Measurements from ENCODE around the gene KLHL2.

The KLHL2 gene

DNA sequence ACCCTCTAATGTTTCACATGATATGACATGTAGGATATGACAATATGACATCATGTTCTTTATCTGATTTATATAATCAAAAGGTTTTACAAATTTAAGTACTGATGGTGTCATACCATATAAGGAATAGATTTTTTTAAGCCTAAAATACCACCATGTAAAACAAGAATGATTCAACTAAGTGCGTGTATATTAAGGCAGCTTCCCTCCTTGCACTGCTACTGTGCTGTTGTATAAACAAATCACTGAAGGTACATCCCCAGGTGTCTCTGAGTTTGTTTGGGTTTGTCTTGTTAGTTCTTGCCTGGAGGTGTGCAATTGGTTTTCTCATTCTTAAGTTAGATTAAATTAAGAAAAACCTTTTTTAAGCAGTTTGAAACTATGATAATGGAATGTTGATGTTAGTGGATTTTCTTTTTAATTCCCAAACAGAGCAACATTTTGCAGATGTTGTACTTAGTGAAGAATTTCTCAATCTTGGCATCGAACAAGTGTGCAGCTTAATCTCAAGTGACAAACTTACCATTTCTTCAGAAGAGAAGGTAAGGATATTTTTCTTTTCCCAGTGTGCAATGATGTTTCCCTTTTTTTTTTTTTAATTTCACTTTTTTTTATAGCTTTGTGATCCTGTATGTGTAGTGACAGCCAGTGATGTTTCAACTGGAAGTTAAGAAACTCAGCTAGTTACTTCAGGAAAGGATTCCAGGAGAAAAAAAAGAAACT is 86.7 kb downstream of the KLHL2 start:
- no peak for FAIRE-seq

DNA sequence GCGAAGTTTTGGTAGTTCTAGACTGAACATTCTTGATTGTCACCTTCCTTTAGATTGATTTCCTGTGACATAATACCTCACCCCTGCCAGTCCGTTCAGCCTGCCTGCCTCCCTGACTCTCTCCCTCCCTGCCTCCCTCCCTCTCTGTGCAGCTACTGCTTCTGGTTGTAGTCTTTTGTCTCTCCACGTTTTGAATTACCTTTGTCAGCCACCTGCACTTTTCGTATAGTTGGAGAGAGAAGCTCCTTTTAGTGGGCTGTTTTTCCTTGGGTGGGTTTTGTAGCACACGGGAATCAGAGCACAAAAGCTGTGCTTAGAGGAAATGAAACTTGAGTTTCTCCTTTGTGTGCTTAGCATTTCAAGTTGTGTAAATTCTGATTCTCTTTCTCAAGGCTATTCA is 87.5 kb downstream of the KLHL2 start:
- no peak for FAIRE-seq

DNA sequence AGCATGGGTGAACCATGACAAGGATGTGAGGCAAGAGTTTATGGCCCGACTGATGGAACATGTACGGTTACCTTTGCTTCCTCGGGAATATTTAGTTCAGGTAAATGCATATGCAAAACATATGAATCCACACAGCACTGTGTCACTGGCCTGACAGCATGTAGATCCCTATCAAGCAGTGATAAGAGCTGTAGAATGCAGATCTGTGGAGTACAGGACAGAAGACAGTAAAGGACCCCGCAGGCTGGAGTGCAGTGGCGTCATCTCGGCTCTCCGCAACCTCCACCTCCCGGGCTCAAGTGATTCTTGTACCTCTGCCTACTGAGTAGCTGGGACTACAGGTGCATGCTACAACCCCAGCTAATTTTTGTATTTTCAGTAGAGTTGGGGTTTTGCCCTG is 90.3 kb downstream of the KLHL2 start:
- no peak for FAIRE-seq

DNA sequence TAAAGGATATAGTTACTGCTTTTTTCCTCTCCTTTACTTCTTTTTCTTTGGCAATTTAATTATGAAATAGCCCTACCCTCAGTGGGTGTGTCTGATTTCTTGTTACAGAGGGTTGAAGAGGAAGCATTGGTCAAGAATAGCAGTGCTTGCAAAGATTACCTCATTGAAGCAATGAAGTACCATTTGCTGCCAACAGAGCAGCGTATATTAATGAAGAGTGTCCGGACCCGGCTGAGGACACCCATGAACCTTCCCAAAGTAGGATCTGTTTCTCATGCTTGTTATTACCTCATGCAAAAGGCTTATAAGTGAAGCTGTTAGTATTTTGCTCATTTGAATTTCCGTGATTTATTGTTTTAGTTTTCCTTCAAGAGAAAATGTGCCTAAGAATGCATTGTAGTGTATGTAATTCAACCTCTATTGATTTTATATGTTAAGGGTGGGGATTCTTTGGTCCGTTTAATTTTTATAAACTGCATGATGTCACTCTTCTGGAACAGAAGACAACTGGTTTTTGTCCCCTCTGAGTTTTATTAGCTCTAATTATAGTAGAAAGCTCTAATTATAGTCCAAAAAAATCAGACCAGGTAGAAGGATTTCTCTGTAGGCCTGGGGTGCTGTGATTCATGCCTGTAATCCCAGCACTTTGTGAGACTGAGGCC is 92.2 kb downstream of the KLHL2 start:
- FAIRE-seq, result no peak

DNA sequence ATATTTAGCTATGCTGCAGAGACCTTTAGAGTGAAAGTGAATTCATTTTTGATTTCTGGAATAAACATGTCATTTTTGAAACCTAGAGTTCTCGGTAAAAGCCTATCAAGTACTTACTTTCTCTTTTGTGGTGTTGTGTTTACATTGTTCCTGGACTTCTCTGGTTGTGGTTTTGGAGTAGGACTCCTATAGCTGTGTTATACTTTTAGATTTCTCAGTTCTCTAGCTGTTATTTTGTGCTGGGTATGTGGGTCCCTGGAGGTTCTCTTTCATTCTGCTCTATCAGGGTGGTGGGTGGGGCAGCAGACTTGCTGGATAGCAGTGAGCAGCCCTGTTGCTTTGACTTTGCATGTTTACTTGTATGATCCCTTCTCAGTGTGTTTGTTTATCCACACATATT is 94.5 kb downstream of the KLHL2 start:
- no peak for FAIRE-seq

DNA sequence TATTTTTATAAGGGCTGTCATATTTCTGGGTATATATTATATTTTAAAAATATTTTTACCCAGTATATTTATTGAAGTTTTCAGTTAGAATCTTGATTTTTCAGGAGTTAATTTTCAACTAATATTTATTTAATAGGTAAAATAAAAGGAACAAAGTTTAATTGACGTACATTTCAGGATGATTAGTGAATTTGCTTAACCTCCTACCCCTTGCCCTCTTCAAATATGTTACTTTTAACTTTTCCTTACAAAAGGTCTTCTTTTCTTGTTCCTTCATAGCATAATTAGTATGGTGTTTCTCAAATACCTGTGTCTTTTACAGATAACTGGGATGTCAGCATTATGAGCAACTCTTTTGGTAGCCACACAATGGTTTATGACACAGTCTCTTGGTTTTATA is 95.3 kb downstream of the KLHL2 start:
- no peak for FAIRE-seq

DNA sequence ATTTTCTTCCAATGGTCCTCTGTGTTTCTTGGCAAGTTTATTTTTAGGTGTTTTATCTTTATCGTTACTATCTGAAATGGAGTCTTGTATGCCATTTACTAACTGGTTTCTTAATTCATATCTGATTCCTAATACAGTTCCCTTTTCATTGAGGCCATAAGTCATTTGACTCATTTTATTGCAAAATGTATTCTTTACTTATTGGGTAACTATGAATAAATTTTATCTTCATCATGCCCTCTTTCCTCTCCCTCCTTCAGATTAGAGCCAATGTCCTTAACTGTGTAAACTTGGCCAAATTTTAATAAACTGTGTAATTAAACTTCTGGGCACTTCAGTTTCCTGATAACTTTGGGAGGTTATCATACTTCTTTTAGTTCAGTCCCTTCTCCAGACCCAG is 100.8 kb downstream of the KLHL2 start:
- no peak for FAIRE-seq

DNA sequence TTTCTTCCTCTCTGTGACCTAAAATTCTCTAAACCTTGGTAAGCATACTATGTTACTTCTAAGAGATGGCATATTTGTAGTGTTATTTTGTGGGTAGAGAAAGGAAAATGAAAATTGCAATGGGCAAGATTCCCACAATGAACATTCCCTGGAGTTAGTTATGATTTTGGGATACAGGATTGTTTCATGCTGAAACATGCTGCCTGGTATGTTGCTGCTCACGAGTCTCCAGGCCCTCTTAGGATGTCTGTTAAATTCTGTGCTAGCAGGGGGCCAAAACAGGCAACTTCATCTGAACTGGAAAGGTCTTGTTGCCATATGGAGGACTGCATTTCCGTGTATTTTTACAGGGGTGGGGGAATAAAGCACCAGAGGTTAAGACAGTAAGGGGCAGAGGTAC is 101.2 kb downstream of the KLHL2 start:
- no peak for FAIRE-seq

DNA sequence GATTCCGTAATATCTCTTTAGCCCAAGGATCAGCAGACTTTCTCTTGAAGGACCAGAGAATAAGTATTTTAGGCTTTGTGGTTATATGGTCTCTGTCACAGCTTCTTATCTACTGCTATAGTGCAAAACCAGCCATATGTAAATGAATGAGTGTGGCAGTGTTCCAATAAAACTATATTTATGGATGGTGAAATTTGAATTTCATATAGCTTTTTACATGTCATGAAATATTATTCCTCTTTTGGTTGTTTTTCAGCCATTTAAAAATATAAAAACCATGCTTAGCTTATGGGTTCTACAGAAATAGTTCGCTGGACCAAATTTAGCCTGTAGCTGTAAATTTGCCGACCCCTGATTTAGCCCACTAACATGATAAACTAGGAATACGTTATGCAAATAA is 102.1 kb downstream of the KLHL2 start:
- no peak for FAIRE-seq

DNA sequence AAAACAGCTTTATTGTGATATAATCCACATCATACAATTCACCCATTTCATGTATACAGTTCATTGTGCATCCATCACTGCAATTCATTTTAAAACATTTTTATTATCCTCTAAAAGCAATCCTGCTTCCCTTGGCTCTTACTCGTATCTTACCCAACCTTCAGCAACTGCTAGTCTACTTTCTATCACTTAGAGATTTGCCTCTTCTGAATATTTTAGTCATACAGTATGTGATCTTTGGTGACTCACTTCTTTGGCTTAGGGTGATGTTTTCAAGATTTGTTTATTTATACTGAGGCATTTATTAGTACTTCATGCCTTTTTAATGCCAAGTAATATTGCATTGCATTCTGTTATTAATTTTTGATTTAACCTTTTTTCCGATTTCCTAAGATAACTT is 105.1 kb downstream of the KLHL2 start:
- FAIRE-seq, result no peak

DNA sequence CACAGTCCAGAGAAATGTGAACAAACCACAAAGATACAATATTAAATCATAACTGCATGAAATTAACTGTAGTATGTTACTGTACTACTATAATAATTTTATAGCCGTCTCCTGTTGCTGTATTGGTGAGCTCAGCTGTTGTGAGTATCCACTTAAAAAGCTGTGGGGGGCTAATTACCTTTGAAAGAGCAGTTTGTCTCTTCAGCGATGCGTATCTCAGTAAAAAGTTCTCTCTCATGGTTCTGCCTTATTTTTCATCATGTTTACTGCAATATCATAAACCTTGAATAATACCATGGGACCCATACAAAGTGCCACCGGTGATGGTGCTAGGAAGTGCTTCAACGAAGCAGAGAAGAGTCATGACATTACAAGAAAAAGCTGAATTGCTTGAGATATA is 111.7 kb downstream of the KLHL2 start:
- FAIRE-seq, result no peak

DNA sequence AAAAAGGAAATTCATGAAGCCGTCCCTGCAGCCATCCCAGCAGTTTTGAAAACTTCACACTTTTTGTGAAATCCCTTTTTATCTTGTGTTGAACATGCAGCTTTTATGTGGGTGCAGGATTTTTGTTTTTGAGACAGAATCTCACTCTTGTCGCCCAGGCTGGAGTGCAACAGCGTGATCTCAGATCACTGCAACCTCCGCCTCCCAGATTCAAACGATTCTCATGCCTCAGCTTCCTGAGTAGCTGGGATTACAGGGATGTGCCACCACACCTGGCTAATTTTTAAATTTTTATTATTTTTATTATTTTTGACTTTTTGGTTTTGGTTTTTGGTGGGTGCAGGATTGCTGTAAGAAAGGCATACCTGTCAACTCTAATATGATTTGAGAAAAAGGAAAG is 112.1 kb downstream of the KLHL2 start:
- no peak for FAIRE-seq

DNA sequence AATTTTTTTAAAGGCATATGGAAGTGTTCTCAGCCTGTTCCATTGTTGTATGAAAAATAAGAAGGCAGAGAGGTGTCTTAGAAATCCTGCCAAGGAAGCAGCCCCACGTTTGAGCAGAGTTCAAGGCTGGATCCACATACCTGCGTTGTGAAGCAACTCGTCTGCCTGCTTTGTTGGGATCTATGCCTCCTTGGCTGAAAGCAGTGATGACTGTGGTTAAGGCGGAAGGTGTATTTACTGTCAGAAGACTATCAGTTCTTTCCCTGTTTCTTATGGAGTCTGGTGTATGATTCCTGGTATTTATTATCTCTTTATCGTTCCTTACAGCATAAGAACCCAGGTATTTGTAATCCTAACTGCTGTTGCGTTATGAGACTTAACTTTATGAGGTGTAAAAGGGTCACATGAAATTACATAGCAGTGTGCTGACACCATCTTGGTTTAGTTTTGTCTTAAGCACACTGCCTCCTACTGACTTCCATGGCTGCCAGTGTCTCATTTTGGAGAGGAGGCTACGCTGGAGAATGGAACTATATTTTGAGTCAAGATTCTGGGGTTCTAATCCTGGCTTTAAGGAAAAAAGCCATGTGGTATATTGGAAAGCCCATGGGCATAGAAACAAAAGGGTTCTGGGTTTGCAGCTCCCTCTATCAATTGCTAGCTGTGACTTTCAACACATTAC is 117.0 kb downstream of the KLHL2 start:
- no peak for FAIRE-seq

DNA sequence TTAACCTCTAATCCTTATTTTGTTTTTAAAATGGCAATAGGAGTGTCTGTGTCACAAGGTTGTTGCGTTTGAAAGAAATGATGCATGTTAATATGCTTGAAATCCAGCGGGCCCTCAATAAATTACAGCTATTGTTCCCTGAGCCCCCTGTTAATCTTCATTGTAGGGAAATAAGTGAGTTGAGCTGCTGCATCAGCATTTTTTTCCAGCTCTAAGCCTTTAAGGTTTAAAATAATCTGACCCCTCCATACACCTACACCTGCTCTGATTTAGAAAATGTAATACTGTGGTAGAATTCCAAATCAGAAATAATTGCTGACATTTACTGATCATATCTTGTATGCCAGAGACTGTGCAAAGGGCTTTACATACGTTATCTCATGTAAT is 117.5 kb downstream of the KLHL2 start:
- no peak for FAIRE-seq

DNA sequence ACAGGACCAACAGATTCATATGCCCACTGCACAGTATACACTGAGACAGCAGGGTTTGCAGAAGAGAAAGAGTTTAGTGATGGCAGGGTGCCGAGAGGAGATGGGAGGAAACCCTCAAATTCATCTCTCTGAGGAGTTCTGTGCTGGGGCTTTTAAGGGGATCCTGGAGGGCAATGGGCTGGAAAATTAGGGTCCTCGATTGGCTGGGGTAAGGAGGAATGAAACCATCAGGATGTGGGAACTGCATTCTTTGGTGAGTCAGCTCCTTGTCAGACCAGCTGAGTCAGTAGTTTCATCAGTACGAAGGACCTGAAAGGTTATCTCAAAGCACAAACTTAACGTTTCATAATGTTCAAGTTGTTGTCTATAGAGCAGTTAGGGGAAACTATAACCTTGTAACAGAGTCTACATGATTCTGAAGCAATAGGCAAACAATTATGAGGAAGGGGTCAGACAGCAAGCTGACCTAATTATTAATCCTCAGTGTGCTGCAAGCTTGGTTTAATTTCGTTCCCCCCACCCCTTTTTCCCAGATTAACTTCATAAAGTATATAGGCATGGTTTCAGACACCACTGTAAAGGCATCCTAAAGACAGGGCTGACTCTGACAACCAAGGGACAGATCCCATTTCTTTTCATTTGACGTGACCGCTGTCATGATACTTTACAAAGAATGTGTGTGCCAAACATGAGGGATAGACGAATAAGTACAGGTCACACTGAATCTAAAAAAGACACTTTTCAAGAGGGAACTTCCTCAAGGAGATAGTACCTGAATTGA is 118.6 kb downstream of the KLHL2 start:
- FAIRE-seq, result no peak

DNA sequence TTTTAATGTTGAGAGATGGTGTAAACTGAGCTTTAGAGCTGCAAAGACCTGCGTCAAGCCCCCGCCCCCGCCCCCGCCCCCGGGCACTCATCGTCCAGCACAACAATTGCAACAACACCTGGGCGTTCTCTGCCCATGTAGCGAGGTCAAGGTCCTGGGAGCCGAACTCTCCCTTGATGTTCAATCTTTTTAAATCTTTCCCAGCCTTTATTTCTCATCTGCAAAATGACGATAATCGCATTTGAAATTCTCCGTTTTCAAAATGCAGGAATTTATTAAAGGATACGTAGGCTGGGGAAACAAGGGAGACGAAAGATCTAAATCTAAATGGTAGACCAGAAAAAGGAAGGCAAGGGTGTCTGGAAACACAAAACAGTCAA is 119.5 kb downstream of the KLHL2 start:
- no peak for FAIRE-seq

DNA sequence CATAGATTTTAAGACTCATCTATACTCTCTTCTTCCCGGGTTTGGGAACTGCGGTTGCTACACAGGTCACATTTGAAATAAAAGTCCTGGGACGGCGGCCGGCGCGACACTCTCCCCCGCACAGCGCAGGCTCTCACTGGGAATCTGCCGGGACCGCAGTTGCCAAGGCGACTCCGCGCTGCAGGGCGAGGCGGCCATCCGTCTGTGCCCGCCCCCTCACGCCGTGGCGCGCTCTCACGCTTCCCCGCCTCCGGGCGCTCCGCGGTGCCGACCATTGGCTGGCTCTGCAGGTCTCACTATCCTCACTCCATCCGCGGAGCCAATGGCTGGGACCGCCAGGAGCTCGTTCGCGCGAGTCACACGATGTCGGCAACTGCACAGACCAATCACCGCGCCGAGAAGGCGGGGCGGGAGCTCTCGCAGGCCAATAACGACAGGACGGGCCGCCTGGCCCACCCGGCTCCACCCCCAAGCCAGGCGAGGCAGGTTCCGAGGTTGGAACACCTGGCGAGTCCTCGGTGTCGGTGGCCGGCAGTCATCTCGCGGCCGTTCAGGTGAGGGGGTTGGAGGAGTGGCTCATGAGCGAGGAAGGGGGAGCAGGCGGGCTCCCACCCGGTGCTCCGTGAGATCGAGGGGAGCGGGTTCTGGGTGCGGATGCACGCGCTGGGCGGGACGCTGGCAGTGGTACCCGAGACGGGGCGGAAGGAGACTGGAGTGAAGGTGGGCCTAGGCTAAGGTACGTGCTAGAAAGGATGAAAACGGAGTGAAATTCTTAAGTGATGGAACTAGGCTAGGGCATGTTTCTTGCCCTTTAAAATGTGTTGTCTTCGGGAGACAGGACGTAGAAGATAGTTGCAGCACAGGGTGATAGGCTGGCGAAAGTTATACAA is 120.1 kb downstream of the KLHL2 start, which contains the start of gene MSMO1:
Gene MSMO1, plus strand, starts transcription at position 459 of the 890 bp plus-strand sequence. CDS start 5,702 bp downstream, outside the sequence.
- peak; percentile 78 for FAIRE-seq

DNA sequence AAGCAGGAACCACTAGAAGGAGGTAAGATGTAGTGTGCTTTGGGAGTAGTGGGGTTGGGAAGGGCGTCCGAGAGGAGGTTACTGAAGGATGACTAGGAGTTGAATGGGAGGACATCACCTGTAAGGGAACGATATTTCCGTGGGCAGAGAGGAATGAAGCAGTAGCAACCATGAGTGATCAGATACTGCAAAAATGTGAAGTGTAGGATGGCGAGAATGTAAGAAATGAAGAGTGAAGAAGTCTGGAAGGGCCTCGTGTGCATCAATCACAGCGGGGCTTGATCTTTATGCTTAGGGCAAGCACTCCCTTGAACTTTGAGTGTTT is 120.7 kb downstream of the KLHL2 start:
- no peak for FAIRE-seq

DNA sequence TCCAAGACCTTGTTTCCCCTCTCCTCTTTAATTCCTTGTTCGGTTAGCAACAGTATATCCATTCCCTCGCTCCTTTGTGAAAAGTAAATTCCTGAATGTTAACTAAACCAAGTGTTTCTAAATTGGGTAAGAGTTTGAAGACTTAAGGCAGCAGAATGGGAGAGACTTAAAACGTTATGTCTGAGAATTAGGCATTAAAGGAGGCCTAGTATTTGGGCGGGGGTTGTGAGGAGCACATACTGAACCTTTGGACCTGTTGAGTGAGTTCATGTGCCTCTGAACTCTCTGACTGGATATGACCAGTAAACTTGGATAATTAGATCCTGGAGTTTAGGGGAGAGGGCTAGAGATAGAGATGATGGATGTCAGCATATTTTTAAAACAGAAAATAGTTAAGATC is 121.3 kb downstream of the KLHL2 start:
- FAIRE-seq, result no peak

DNA sequence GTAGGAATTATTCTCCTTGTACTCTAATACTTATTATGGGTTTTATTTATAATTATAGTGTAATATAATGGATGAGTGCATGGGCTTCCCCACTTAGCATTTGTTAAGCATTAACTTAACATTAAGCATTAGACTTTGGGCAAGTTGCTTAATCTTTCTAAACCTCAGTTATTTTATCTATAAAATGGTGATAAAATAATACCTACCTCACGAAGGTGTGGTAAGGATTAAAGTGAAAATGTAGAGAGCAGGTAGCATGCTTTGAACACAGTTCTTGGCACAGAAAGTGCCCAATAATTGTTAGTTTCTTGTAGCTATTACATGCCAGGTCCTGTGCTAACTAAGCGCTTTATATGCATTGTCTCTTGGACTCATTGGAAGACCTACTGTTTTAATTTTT is 122.7 kb downstream of the KLHL2 start:
- FAIRE-seq, result no peak

DNA sequence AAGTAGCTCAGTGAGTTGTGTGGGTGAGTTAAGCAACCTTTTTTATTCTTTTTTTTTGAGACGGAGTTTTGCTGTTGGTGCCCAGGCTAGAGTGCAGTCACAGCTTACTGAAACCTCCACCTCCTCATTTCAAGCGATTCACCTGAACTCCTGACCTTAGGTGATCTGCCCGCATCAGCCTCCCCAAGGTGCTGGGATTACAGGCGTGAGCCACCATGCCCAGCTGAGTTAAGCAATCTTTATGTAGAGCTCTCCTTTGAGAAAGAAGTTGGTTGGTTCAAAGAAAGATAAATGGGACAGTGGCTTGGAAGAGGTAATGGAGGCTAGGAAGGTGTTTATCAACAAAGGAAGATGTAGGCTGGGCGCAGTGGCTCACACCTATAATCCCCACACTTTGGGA is 123.3 kb downstream of the KLHL2 start:
- no peak for FAIRE-seq

DNA sequence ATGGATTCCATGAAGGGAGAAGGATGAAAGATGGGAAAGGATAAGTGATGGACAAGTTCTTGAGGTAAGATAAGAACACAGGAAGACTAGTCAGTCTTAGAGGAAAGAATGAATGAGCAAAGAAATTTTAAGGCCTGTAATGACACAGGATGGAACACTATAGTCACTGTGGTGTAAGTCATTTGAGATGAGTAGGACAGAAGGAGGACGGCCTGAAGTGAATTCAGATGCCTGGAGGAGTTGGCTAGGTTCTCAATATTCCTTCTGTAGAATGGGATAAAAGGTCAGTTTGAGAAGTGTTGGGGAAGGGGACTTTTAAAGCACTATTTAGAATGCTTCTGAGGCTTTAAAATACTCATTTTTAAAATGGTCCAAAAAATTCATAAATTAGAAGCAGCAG is 124.0 kb downstream of the KLHL2 start:
- FAIRE-seq, result no peak

DNA sequence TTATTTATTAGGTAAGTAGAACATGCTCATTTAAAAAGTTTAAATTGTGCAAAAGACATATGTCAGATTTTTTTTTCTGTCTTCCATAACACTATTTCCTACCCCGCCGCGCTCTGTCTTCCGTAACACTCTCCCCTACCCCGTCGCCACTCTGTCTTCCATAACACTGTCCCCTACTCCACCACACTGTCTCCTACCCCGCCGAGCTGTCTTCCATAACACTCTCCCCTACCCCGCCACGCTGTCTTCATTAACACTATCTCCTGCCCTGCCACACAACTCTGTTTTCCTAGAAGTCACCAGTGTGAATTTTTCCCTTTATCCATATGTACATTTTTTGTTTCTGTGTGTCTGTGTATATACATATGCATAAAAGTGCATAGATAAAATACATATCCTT is 124.5 kb downstream of the KLHL2 start:
- no peak for FAIRE-seq
